Brain microvascular endothelial cell (primary cell): ENCODE measurements around the gene BCL2L15.

Experiments
- DNase-seq: peaks from one replicate; pipeline ENCODE4 v3.0.0-alpha.2; 2020
- H3K27ac ChIP-seq: fragments of 250-450 bp; sonication (Bioruptor Pico); 2 replicates; pipeline ENCODE4 v1.5.1; 2020; ENCODE audit warnings: mild to moderate bottlenecking, moderate library complexity
- H3K27me3 ChIP-seq: fragments of 250-450 bp; sonication (Bioruptor Pico); replicated peaks from 2 replicates; pipeline ENCODE4 v1.5.1; 2020; ENCODE audit warnings: mild to moderate bottlenecking
- H3K36me3 ChIP-seq: fragments of 250-450 bp; sonication (Bioruptor Pico); replicated peaks from 2 replicates; pipeline ENCODE4 v1.5.1; 2020; ENCODE audit warnings: mild to moderate bottlenecking
- H3K4me3 ChIP-seq: 2 replicates; pipeline ENCODE4 v1.5.1; 2011; ENCODE audit warnings: low read depth, mild to moderate bottlenecking, control low read depth, low read length, moderate library complexity
- in situ Hi-C: cut with HindIII; loops from 2 replicates; pipeline ENCODE4 v1.10.0; 2017; ENCODE audit warnings: low sequenced_read_pairs, low pct_ligation_motif_present
- TF ChIP-seq, protein P1 (sequence below): IDR thresholded peaks from 2 replicates; pipeline ENCODE4 v1.5.1; 2011; ENCODE audit warnings: low read depth, mild to moderate bottlenecking, moderate library complexity, low read length, control low read depth, inconsistent platforms; ENCODE audit errors: missing control alignments

Gene BCL2L15

DNA sequence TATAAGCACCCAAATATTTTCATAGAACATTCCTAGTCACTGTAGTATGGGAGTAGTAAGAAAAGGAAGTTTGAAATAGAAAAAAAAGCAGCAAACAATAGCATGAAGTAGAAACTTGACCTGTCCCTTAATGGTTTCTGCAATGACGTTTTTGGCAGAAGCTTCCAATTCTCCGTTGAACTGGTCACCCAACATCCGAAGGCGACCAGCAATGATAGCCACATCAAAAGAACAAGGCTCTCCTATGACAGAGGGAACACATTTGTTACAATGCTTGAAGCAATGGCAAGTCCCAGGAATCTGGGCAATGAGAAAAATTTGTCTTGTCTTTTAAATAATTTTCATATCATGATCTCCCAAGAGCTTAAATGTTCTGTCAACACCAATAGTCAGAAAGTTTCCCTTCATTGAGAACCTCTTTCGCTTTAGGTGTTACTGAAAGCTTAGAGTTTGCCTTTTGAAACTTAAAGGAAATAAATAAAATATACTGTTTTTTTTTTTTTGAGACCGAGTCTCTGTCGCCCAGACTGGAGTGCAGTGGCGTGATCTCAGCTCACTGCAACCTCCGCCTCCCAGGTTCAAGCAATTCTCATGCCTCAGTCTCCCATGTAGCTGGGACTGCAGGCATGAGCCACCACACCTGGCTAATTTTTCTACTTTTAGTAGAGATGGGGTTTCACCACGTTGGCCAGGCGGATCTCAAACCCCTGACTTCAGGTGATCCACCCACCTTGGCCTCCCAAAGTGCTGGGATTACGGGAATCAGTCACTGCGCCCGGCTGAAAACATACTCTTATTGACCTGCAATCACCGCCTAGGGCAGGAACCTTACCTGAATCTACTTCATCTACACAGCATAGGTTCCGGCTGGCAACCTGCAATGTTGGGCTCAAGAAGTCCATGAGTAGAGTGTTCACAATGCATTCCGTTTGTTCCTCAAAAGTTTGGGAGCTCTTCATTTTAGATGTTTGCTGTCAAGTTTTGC, 672 bp downstream of the BCL2L15 start:
- Histone ChIP-seq H3K27ac (no peak overlapping the region), H3K27me3 (no peaks in the 10 kb centered on the region)

DNA sequence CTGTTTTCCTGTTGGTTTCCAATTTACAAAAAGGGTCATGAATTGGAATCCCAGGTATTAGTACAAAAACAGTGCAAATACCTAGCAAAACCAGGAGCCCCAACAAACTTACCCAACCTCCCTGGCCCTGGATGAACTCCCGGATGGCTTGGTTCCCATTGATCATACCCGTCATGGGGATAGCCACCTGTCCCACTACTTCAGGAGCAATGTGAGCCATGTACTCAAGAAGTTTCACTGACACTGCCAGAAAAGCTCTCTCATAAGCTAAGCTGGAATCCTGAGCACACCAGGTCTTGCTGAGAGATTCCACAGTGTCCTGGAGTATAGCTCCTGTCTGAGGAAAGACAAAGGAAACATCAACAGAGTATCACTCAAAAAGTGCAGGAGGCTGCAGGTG, 5.7 kb downstream of the BCL2L15 start:
- H3K27me3 ChIP-seq = no peaks in the 10 kb centered on the region
- H3K27ac ChIP-seq = no peak overlapping the region
- TF ChIP-seq, protein P1, sequence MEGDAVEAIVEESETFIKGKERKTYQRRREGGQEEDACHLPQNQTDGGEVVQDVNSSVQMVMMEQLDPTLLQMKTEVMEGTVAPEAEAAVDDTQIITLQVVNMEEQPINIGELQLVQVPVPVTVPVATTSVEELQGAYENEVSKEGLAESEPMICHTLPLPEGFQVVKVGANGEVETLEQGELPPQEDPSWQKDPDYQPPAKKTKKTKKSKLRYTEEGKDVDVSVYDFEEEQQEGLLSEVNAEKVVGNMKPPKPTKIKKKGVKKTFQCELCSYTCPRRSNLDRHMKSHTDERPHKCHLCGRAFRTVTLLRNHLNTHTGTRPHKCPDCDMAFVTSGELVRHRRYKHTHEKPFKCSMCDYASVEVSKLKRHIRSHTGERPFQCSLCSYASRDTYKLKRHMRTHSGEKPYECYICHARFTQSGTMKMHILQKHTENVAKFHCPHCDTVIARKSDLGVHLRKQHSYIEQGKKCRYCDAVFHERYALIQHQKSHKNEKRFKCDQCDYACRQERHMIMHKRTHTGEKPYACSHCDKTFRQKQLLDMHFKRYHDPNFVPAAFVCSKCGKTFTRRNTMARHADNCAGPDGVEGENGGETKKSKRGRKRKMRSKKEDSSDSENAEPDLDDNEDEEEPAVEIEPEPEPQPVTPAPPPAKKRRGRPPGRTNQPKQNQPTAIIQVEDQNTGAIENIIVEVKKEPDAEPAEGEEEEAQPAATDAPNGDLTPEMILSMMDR = no peak
- DNase-seq = no peak
- no peaks in the 10 kb centered on the region for H3K36me3 ChIP-seq
- in situ Hi-C loops = no loop called here
- H3K4me3 ChIP-seq = no peak overlapping the region

More for the DNA sequence above, 672 bp downstream of the BCL2L15 start:
- TF ChIP-seq, protein P1 = no peak
- Histone ChIP-seq H3K36me3 (no peaks in the 10 kb centered on the region), H3K4me3 (no peak overlapping the region)
- no peak for DNase-seq
- in situ Hi-C loops = no loop called here

DNA sequence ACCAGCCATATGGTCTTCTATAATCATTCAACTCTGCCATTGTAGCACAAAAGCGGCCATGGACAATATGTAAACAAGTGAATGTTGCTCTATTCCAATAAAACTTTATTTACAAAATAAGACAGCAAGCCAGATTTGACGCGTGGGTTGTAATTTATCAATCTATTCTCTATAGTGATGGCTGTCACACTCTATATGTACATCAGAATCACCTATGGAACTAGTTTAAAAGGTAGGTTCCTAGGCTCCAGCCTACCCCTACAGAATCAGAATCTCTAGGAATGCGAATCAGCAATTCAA, 7.7 kb downstream of the BCL2L15 start:
- no peak overlapping the region for H3K4me3 ChIP-seq
- TF ChIP-seq, protein P1 = no peak
- no peaks in the 10 kb centered on the region for H3K36me3 ChIP-seq
- no peak for DNase-seq
- in situ Hi-C loops = no loop called here
- no peak overlapping the region for H3K27ac ChIP-seq
- H3K27me3 ChIP-seq = no peaks in the 10 kb centered on the region

DNA sequence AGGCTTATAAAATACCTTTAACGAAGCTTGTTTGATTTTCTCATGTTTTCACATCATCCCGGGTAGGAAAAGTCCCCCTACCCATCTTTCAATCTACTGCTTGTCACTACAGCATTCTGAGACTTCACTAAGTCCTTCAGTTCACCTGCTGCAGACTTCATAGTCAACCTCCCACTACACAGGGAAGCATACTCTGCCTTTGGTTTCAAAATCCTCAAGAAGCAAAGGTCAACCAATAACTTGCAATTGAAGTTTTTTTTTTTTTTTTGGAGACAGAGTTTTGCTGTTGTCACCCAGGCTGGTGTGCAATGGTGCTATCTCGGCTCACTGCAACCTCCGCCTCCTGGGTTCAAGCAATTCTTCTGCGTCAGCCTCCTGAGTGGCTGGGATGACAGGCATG, 11.2 kb downstream of the BCL2L15 start:
- in situ Hi-C loops = no loop called here
- no peak for DNase-seq
- H3K27ac ChIP-seq = no peak overlapping the region
- no peak overlapping the region for H3K4me3 ChIP-seq
- no peaks in the 10 kb centered on the region for H3K36me3 ChIP-seq
- TF ChIP-seq, protein P1 = no peak
- H3K27me3 ChIP-seq = no peaks in the 10 kb centered on the region

DNA sequence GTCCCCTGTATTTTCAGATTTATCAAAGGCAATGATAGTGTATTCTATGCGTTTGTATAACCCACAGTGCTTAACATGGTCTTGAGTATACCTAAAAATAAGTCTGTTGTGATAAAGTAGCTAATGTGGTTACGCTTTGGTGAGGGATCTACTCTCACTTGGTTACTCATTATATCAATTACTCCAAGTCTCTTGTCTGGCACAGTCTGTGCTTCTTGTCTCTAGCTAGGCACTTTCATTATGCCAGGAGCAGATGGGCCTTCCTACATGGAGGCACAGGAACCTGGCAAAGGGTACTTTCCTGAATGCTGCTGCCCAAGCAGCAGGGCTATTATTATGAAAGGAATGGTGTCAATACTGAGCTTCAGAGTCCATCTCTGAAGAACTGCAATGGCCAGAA, 11.7 kb downstream of the BCL2L15 start:
- no peak overlapping the region for H3K4me3 ChIP-seq
- no peaks in the 10 kb centered on the region for H3K27me3 ChIP-seq
- no peaks in the 10 kb centered on the region for H3K36me3 ChIP-seq
- TF ChIP-seq, protein P1 = no peak
- no peak for DNase-seq
- in situ Hi-C loops = no loop called here
- H3K27ac ChIP-seq = no peak overlapping the region
